UCSD-AML1 (cell line): ENCODE results near the gene NOC4L.

Source experiments
- DNase-seq: peaks from one replicate; lab custom pipeline; 2025; ENCODE audit not compliant: unreplicated experiment; lab: John Stamatoyannopoulos, UW

NOC4L gene

GRCh38 chr12:132196038-132196872 lies 52.0 kb downstream of the NOC4L start:
- no peak for DNase-seq

- DNase-seq, result no peak
Observed at GRCh38 chr12:132196873-132197390, 52.7 kb downstream of the NOC4L start.

- no peak for DNase-seq
Observed at GRCh38 chr12:132197581-132198354, 53.5 kb downstream of the NOC4L start.

GRCh38 chr12:132199101-132199500 lies 54.8 kb downstream of the NOC4L start:
- DNase-seq, result no peak

- DNase-seq, result no peak
Observed at GRCh38 chr12:132199526-132200319, 55.5 kb downstream of the NOC4L start.

- no peak for DNase-seq
Observed at GRCh38 chr12:132200800-132201199, 56.5 kb downstream of the NOC4L start.

- no peak for DNase-seq
Observed at GRCh38 chr12:132201391-132202120, 57.3 kb downstream of the NOC4L start.
